ENCODE measurements around the gene GCLC.
A peak's percentile ranks its signal among the peaks of the same experiment; 100 is the strongest.
"Not testable (repeated sequence)": the region's sequence is repeated elsewhere in the genome, so short reads cannot be mapped to it uniquely, and the experiment has no call there.

The GCLC gene

GRCh38 chr6:53492860-53493634 lies 51.9 kb downstream of the GCLC start:
- DNase-seq (ENCODE audit: low read depth): no peak

GRCh38 chr6:53487080-53487479 lies 57.8 kb downstream of the GCLC start:
- no peak for DNase-seq (ENCODE audit: low read depth)

- DNase-seq (ENCODE audit: low read depth): no peak
These were observed 58.2 kb downstream of the GCLC start for GRCh38 chr6:53486679-53487078.

- peak; percentile 45 for DNase-seq (ENCODE audit: low read depth)
These were observed 60.2 kb downstream of the GCLC start for GRCh38 chr6:53484476-53485280.

GRCh38 chr6:53483423-53484353 lies 61.2 kb downstream of the GCLC start:
- DNase-seq (ENCODE audit: low read depth): peak; percentile 74

- no peak for DNase-seq (ENCODE audit: low read depth)
These were observed 63.6 kb downstream of the GCLC start for GRCh38 chr6:53481323-53481722.

GRCh38 chr6:53480774-53481173 lies 64.1 kb downstream of the GCLC start:
- DNase-seq (ENCODE audit: low read depth): not testable (repeated sequence)

- no peak for DNase-seq (ENCODE audit: low read depth)
These were observed 65.0 kb downstream of the GCLC start for GRCh38 chr6:53479871-53480270.

- DNase-seq (ENCODE audit: low read depth): no peak
These were observed 67.9 kb downstream of the GCLC start for GRCh38 chr6:53476964-53477363.

- no peak for DNase-seq (ENCODE audit: low read depth)
These were observed 70.9 kb downstream of the GCLC start for GRCh38 chr6:53474010-53474409.

- DNase-seq (ENCODE audit: low read depth): no peak
These were observed 75.7 kb downstream of the GCLC start for GRCh38 chr6:53469163-53469562.

GRCh38 chr6:53466257-53466656 lies 78.6 kb downstream of the GCLC start:
- no peak for DNase-seq (ENCODE audit: low read depth)

- no peak for DNase-seq (ENCODE audit: low read depth)
These were observed 79.2 kb downstream of the GCLC start for GRCh38 chr6:53465732-53466131.

- DNase-seq (ENCODE audit: low read depth): no peak
These were observed 79.9 kb downstream of the GCLC start for GRCh38 chr6:53464927-53465460.

GRCh38 chr6:53464483-53464882 lies 80.4 kb downstream of the GCLC start:
- no peak for DNase-seq (ENCODE audit: low read depth)

GRCh38 chr6:53461696-53462095 lies 83.2 kb downstream of the GCLC start:
- DNase-seq (ENCODE audit: low read depth): no peak

- DNase-seq (ENCODE audit: low read depth): no peak
These were observed 83.8 kb downstream of the GCLC start for GRCh38 chr6:53461041-53461656.

GRCh38 chr6:53458105-53458866 lies 86.6 kb downstream of the GCLC start:
- no peak for DNase-seq (ENCODE audit: low read depth)

- DNase-seq (ENCODE audit: low read depth): no peak
These were observed 88.1 kb downstream of the GCLC start for GRCh38 chr6:53456809-53457208.

GRCh38 chr6:53455678-53456077 lies 89.2 kb downstream of the GCLC start:
- DNase-seq (ENCODE audit: low read depth): no peak

- DNase-seq (ENCODE audit: low read depth): no peak
These were observed 93.7 kb downstream of the GCLC start for GRCh38 chr6:53451165-53451564.
